Activated effector memory CD4-positive, alpha-beta T cell treated with Interleukin-2 at 50 U/mL for 16 hours (primary cell): ENCODE results near the gene DAPK1.

Source experiments
- DNase-seq: peaks from one replicate; pipeline ENCODE4 v3.0.0-alpha.2; 2020

The DAPK1 gene

DNA sequence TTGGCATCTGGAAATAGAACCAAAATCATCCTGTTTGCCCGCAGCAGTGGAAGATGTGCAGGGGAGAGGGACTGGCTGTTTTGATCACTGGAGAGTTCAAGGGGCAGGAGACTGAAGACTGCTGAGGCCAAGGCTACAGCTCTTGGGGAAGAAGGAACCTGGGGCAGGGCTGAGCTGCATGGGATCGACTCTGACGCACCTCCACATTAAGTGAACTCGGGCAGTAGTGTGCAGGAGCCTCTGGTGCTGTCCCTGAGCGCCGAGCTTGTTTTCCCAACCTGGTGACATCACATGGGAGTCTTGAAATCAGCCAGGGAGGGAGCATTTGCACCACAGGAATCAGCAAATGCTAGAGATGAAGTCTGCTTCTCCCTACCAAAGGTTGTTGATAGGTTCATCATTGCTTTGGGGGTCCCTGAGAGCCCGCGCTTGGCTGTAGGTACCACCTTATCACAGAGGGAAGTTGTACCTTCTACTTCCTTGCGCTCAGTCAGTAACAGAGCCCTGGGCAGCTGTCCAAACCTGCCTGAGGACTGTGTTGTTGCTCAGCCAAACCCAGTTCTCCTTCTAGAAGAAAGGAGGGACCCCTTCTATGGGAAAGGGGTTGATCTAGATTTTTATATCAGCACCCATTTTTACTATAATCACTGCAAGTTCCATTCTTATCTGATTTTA lies 175.9 kb downstream of the DAPK1 start:
- no peak for DNase-seq

DNA sequence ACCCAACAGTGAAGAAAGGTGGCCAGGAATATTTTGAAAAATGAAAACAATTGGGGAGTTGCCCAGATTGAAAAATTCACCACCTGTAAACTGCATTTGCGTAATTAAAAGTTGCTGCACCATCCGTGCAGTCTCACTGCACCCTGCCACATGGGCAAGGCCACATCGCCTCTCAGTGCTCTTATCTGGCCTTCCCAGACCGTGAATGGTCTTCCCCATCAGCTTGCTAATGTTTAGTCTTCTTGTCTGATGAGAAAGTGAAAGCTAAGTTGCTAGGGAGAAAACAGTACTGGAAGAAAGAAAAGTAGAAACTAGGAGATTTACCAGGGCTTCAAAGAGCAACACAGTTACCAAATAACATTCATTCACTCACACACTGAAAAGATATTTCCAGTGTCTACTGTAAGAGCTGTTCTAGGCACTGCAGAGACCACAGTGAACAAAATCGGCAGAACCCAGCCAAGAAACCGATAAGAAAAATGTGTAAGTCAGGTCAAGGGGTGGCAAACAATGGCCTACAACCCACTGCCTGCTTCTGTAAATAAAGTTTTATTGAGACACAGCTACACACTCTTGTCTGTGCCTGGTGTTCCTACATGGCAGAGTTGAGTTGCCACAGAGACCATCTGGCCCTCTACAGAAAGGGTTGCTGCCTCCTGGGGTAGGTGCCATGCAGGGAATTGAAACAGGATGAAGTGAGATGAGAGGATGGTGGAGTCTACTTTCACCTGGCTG lies 177.1 kb downstream of the DAPK1 start:
- DNase-seq = no peak

GRCh38 chr9:87675906-87676515 lies 178.3 kb downstream of the DAPK1 start:
- DNase-seq = no peak

- DNase-seq = no peak
Observed at GRCh38 chr9:87676976-87677775, 179.5 kb downstream of the DAPK1 start.

GRCh38 chr9:87677776-87678587 lies 180.3 kb downstream of the DAPK1 start:
- DNase-seq = no peak

DNA sequence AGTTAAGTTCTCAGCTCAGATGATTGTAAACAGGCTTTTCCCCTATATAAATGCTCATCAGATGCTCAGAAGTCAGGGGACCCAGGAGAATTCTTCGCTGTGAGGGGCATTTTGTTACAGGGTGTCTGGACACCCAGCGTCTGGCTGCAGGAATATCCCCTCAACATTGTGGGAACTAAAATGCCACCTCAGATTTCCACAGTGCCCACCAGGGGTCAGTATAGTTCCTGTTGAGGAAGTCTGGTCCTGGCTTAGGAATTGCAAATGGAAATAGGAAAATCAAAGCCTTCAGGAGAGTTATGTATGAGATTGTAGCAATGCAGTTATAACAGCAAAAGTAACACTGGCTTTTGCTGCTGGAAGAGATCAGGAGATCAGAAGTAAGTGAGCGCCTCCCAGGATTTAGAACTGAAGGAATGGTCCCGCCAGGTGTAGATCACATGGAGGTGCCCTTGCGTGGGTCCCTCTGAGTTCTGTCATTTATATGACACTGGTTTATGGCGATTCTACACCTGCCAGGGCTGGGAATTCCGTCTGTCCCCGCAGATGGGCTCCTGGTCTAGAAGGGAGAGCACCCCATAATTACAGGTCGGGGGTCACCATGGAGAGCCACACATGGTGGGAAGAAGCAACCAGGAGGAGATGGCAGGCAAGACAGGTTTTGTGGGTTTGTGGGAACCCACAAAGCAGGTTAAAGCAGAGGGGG lies 181.1 kb downstream of the DAPK1 start:
- DNase-seq = peak; percentile 12

GRCh38 chr9:87681271-87682061 lies 183.8 kb downstream of the DAPK1 start:
- DNase-seq = no peak

GRCh38 chr9:87682085-87682484 lies 184.4 kb downstream of the DAPK1 start:
- DNase-seq = no peak

GRCh38 chr9:87682618-87683017 lies 185.0 kb downstream of the DAPK1 start:
- DNase-seq = no peak

DNA sequence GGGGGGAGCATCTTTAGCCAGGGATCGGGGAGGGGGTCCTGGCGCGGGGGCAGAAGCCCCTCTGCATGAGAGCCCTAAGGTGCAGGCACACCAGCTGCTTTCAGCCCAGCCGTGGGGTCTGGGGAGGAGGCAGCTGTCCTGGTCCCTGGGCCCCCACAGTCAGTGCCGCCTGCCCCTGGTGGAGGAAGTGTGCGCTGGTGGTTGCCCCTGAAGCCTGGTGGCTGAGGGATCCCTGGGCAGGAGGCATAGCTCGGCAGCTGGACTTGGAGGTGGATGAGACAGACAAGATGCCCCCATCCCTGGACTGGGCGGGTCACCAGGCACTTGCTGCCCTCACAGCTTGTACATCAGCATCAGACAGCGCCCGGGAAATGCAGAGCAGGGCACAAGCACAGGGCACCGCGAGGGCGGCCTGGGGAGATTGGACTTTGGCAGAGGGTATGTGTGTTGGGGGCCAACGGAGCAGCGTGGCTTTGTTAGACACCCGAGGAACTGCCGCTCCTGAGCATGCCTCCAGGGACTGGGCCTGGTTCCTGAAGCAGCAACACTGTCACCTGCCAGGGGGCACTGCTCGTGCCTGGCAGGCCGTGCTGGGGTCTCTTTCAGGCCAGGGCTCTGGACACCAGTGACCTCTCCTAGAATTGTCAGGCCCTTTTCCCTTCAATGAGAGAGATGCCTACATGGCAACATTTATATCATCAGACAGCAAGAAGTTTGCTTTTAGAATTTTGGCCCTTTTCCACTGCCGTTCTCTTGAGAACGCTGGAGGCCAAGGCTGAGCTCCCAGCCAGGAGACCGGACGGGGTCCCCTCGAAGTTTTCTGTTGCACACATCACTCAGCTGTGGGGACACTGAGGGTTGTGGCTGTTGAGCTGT lies 186.3 kb downstream of the DAPK1 start:
- no peak for DNase-seq

GRCh38 chr9:87684627-87685219 lies 187.1 kb downstream of the DAPK1 start:
- DNase-seq = no peak

- no peak for DNase-seq
Observed at GRCh38 chr9:87685441-87685840, 187.8 kb downstream of the DAPK1 start.

DNA sequence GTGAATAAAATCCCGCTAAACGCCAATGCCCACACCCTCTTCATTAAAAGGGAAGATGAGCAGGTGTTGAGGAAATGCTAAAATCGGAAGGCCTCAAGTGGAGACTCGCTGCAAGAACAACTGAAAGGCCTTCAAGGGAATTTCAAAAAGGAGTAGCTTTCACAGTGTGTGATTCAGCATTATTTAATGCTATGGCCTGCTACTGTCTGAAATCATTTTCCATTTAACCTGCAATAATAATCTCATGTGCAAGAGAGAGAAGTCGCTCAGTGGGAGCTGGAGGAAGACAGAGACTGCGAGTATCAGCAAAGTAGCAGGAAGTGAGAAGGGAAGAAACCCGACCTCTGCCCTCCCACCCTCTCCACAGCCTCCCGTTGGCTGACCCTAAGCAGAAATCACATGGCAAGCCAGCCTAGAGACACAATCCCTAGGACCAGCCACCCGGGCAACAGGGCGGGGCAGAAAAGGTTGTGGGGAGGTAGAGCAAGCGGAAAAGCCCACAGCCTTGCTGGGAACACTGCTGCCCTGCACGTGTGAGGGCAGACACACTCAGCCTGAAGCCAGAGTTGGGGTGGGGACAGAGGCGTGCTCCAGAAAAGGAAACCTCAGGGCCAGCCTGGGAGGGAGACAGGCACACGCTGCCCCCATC lies 188.3 kb downstream of the DAPK1 start:
- no peak for DNase-seq

- DNase-seq = no peak
Observed at GRCh38 chr9:87686520-87687090, 188.9 kb downstream of the DAPK1 start.

- DNase-seq = no peak
Observed at GRCh38 chr9:87687207-87687606, 189.5 kb downstream of the DAPK1 start.

GRCh38 chr9:87694236-87694755 lies 196.6 kb downstream of the DAPK1 start:
- DNase-seq = no peak

DNA sequence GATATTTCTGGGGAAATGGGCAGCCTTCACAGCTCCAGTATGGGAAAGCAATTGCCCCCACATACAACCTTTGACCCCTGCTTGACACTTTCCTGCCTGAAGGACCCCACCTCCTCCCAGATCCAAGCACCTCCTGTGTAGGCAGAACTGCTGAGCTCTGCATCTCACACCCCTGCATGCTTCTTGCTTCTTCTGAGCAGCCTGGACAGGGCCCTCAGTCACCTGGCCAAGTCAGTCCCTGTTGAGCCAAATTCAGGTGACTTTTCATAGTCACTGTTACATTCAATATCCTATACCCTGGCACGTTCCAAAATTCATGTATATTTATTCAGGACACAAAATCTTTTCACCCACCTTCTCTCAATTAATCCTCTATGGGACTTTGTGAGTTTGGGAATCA lies 197.9 kb downstream of the DAPK1 start:
- DNase-seq = no peak

GRCh38 chr9:87696641-87697040 lies 199.0 kb downstream of the DAPK1 start:
- no peak for DNase-seq
